ENCODE results near the gene RALGAPA2.
A peak's percentile ranks its signal among the peaks of the same experiment; 100 is the strongest.

Gene RALGAPA2

GRCh38 chr20:20712474-20713243 lies at the start of gene RALGAPA2:
TSS of gene RALGAPA2 (minus strand) at chr20:20712644. CDS start at chr20:20712480, 164 bp downstream.
- DNase-seq (ENCODE audit: extremely low read depth in 1 of 2, low read depth in 1 of 2): peak; percentile 81 to 95

GRCh38 chr20:20761301-20761700 lies 48.9 kb upstream of the RALGAPA2 start:
- DNase-seq (ENCODE audit: extremely low read depth in 1 of 2, low read depth in 1 of 2): no peak

GRCh38 chr20:20759132-20759531 lies 46.7 kb upstream of the RALGAPA2 start:
- DNase-seq (ENCODE audit: extremely low read depth in 1 of 2, low read depth in 1 of 2): no peak

- no peak for DNase-seq (ENCODE audit: extremely low read depth in 1 of 2, low read depth in 1 of 2)
Observed at GRCh38 chr20:20755674-20756319, 43.4 kb upstream of the RALGAPA2 start.

GRCh38 chr20:20755231-20755630 lies 42.8 kb upstream of the RALGAPA2 start:
- DNase-seq (ENCODE audit: extremely low read depth in 1 of 2, low read depth in 1 of 2): no peak

GRCh38 chr20:20754714-20755113 lies 42.3 kb upstream of the RALGAPA2 start:
- DNase-seq (ENCODE audit: extremely low read depth in 1 of 2, low read depth in 1 of 2): no peak

- DNase-seq (ENCODE audit: extremely low read depth in 1 of 2, low read depth in 1 of 2): no peak
Observed at GRCh38 chr20:20752712-20753111, 40.3 kb upstream of the RALGAPA2 start.

- no peak for DNase-seq (ENCODE audit: extremely low read depth in 1 of 2, low read depth in 1 of 2)
Observed at GRCh38 chr20:20747298-20747697, 34.9 kb upstream of the RALGAPA2 start.

- no peak for DNase-seq (ENCODE audit: extremely low read depth in 1 of 2, low read depth in 1 of 2)
Observed at GRCh38 chr20:20744170-20744725, 31.8 kb upstream of the RALGAPA2 start.

- no peak for DNase-seq (ENCODE audit: extremely low read depth in 1 of 2, low read depth in 1 of 2)
Observed at GRCh38 chr20:20743511-20744169, 31.2 kb upstream of the RALGAPA2 start.

- no peak for DNase-seq (ENCODE audit: extremely low read depth in 1 of 2, low read depth in 1 of 2)
Observed at GRCh38 chr20:20741087-20742045, 28.9 kb upstream of the RALGAPA2 start.

- DNase-seq (ENCODE audit: extremely low read depth in 1 of 2, low read depth in 1 of 2): no peak
Observed at GRCh38 chr20:20740541-20740940, 28.1 kb upstream of the RALGAPA2 start.

- DNase-seq (ENCODE audit: extremely low read depth in 1 of 2, low read depth in 1 of 2): no peak
Observed at GRCh38 chr20:20737158-20737557, 24.7 kb upstream of the RALGAPA2 start.

GRCh38 chr20:20736303-20736702 lies 23.9 kb upstream of the RALGAPA2 start:
- no peak for DNase-seq (ENCODE audit: extremely low read depth in 1 of 2, low read depth in 1 of 2)

GRCh38 chr20:20734475-20734948 lies 22.1 kb upstream of the RALGAPA2 start:
- no peak for DNase-seq (ENCODE audit: extremely low read depth in 1 of 2, low read depth in 1 of 2)

- no peak for DNase-seq (ENCODE audit: extremely low read depth in 1 of 2, low read depth in 1 of 2)
Observed at GRCh38 chr20:20733943-20734342, 21.5 kb upstream of the RALGAPA2 start.

GRCh38 chr20:20732641-20733040 lies 20.2 kb upstream of the RALGAPA2 start:
- DNase-seq (ENCODE audit: extremely low read depth in 1 of 2, low read depth in 1 of 2): no peak

GRCh38 chr20:20731945-20732296 lies 19.5 kb upstream of the RALGAPA2 start:
- no peak for DNase-seq (ENCODE audit: extremely low read depth in 1 of 2, low read depth in 1 of 2)

- no peak for DNase-seq (ENCODE audit: extremely low read depth in 1 of 2, low read depth in 1 of 2)
Observed at GRCh38 chr20:20731000-20731944, 18.8 kb upstream of the RALGAPA2 start.
